Sciatic nerve (tissue), 2 donors: ENCODE data around the gene TAS2R41. TPM values are rescaled to one million over a fixed set of nuclear protein-coding genes. Genes with fewer than 3 reads are reported as not detected.
"Not testable (repeated sequence)": the region's sequence is repeated elsewhere in the genome, so short reads cannot be mapped to it uniquely, and the experiment has no call there.

Experiments used
- ATAC-seq: fragments of 200-7000 bp; cut with Tn5 transposase; one replicate; pipeline ENCODE4 v1.9.1; 2020; ENCODE audit warnings: mild to moderate bottlenecking, moderate library complexity
- DNase-seq: peaks from one replicate; pipeline ENCODE4 v3.0.0-alpha.2; 2020; ENCODE audit warnings: low spot score
- intact Hi-C: fragments of 100-400 bp; cut with DNase I; formaldehyde crosslinking; loops from one replicate; pipeline ENCODE4 v1.14.2; 2022
- total RNA-seq: library from RNA; stranded (reverse); fragmentation: NEBNext Ultra II Directional; extraction: Animal tissue kit (Norgen Biotek cat#: 25700); gene quantifications from one replicate; pipeline ENCODE4 v1.2.1, GENCODE V29; 2021
- donor health status: DM: no; HTN: no; CAD: no.
- donor health status: DM: no; HTN: no; CAD: no.

TAS2R41 gene
- total RNA-seq, 1 donor from 2014 or later: not detected

DNA sequence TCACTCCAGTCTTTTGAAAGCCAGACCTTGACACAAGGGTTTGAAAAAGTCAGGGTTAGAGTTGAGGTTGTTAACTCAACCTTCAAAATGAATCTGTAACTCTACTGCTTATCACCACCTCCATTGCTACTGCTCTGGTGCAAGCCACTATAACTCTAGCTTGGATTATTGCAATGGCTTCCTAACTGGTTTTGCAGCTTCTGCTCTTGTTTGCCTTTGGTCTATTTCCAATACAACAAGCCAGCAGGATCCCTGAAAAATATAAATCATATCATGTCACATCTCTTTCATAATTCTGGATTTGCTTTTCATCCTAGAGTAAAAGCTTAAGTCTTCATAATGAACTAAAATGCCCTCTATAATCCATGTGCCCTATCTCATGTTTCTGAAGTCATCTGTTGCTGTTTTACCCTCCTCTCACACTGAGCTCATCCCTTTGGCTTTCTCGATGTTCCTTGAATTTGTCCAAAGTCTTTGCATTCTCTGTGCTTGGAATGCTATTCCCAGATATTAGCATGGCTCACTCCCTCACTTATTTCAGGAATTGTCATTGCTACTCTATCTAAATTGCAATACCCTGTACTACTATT is 23.5 kb upstream of the TAS2R41 start:
- DNase-seq (no peak), ATAC-seq (no peak)
- intact Hi-C loops: no loop called here

DNA sequence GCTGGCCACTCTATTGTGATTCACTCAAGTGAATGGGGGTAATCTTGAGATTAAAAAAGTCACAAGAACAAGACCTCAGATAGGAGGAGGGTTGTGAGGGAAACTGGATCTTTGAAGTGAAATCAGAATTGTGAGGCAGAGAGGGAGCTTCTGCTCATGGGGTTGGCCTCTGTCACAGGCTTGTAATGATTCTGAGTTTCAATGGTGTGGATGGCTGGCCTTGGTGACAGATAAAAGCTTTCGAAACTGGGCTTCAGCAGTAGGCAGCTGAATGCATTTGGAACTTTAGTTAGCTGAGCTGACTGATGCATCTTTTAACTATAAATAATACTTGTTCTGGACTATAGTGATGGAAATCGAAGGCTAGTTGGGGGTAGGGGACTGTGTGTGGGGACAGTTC is 22.2 kb upstream of the TAS2R41 start:
- ATAC-seq (no peak), DNase-seq (no peak)
- intact Hi-C loops: no loop called here

DNA sequence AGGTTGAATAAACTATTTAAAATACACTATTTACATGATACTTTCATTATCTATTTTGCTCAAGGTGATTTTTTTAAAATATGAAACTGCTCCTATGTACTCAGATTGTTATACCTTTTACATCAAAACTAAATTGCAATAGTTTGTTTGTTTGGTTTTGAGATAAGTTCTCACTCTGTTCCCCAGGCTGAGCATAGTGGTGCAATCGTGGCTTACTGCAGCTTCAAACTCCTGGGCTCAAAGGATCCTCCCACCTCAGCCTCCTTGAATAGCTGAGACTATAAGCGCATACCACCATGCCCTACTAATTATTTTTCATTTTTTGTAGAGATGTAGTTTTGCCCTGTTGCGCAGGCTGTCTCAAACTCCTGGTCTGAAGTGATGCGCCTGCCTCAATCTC is 21.7 kb upstream of the TAS2R41 start:
- ATAC-seq: no peak
- no peak for DNase-seq
- intact Hi-C loops: no loop called here

DNA sequence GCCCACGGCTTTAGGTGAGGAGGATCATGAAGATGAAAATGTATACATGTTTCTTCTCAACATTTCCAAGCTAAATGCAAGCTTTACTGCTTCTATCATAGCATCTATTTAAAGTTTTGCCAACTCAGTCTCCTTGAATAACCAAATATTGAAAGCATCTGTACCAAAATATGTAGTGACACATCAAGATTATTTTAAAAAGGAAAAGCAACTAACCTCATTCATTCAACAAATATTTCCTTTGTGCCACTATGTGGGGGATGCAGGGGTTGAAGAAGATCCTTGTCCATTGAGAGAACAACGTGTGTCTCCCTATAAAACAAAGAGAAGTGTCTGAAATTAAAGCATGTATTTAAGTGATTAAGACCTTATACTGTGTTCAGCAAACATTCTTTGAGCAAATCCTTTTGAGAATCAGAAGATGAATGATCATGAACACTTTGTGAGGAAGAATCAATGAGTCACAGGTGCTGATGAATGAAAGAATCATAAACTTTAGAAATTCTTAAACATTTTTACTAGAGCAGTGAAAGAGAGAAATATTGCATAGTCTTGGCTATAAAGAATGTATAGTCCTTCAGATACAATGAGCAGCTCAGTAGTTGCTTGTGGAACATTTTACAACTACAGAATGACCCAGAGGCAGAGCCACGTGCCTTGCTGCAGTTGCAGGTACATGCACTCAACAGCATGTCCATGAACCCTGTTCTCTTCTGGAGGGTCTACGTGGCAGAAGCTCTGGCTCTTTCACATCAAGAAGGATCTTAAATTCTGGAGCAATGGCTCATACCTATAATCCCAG is 20.5 kb upstream of the TAS2R41 start:
- intact Hi-C loops: no loop called here
- ATAC-seq (no peak), DNase-seq (no peak)

DNA sequence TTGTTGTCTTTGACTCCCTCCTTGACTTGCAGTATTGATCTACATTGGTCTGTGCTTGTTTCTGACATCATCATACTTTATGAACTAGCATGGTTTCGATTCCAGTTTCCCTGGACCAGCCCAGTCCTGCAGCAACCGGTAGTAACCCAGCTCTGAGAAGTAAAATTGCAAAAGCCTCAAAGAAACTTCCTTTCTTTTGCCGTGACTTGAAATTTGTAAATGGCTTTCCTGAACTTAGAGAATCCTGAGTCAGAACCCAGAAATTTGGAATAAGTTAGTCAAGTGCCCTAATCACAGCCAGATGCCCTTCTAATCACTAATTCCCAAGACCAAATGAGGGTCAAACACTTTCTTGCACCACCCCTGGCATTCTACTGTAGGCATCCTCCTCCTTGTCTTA is 19.4 kb upstream of the TAS2R41 start:
- DNase-seq (no peak), ATAC-seq (peak; percentile 52)
- intact Hi-C loops: no loop called here

DNA sequence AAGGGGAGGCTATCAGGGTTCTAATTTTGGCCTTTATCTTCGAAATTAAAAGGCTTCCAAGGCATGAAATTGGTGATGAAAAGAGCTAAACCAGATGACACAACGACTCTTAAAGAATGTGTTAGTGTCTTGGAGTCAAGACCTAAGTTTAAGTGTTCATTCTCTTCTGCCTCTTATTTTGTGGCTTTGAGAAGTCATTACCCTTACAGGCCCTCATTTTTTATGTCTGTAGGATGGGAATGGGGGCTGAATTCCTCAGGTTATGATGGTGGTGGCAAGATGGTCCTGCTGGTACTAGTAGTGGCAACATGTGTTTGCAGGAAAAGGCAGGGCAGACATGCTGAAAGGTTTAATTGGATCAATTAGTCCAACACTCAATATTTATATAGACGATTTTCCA is 19.0 kb upstream of the TAS2R41 start:
- DNase-seq: no peak
- intact Hi-C loops: no loop called here

DNA sequence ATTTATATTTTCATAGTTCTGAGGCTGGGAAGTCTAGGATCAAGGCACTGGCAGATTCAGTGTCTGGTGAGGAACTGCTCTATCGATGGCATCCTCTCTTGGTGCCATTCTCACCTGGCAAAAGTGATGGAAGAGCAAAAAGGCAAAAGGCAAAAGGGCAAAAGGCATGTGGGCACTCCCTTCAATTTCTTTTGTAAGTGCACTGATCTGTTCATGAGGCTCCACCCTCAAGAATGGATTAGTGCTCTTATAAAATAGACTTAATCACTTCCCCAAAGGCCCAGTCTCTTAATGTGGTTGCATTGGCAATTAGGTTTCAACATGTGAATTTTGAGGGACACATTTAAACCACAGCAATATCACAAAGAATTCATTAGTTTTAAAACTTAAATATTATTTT is 18.3 kb upstream of the TAS2R41 start:
- intact Hi-C loops: no loop called here
- no peak for DNase-seq
- no peak for ATAC-seq

More for the DNA sequence above, 19.0 kb upstream of the TAS2R41 start:
- ATAC-seq: no peak

DNA sequence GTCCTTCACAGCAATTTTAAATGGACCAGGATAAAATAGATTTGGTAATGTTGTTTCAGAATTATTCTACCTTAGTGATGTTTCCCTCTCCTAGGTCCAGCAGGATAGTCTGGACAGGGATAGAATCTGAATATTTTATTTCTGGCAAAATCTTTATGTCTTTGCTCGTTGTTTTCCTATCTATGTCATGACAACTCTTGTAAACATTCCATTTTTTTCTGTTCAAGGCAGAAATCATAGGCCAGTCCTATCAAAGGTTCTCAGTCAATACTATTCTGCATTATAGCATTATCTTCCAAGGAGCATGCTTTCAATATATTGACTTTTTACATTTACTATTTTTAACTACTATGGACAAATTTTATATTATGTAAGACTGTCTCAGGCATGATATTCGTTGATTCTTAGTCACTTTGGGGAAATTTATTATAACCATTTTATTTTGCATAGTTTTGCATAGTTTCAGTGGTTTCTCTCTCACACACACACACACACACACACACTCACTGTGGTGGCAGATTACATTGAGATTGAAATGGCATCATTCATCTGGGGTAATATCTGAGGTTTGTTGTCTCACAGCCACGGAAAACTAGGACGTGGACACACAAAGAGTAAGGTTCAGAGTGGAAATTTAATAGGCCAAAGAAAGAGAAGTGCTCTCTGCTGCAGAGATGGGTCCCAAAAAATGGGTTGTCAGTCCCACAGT is 17.2 kb upstream of the TAS2R41 start:
- ATAC-seq (no peak), DNase-seq (no peak)
- intact Hi-C loops: no loop called here

DNA sequence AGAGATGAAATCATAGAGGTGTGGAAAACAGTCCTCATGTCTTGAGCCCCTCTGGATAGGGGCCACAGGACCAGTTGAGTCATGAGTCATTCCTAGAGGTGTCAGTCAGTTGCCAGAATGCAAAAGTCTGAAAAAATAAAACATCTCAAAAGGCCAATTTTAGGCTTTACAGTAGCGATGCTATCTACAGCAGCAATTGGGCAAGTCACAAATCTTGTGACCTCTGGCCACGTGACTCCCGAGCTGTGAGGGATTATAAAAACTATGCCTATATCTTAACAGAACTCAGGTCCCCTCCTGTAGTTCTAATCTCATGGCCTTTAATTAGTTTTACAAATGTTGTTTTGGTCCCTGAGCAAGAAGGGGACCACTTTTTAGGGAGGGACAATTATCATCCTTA is 15.6 kb upstream of the TAS2R41 start:
- DNase-seq (no peak), ATAC-seq (no peak)
- intact Hi-C loops: no loop called here

DNA sequence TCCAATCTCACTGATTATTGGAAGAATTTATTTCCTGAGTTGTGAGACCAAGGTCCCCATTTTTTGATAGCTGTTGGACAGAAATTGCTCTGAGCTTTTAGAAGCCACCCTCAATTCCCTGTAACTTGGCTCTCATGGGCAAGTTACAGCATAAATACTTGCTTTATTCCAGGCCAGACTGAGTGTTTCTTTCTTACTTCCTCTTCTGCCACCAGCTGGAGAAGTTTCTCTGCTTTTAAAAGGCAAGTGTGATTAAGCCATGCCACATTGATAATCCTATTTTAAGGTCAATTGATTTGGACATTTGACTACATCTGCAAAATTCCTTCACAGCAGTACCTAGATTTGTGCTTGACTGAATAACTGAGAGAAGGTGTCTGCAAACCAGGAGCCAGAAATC is 14.1 kb upstream of the TAS2R41 start:
- intact Hi-C loops: no loop called here
- no peak for DNase-seq
- peak; percentile 34 for ATAC-seq

DNA sequence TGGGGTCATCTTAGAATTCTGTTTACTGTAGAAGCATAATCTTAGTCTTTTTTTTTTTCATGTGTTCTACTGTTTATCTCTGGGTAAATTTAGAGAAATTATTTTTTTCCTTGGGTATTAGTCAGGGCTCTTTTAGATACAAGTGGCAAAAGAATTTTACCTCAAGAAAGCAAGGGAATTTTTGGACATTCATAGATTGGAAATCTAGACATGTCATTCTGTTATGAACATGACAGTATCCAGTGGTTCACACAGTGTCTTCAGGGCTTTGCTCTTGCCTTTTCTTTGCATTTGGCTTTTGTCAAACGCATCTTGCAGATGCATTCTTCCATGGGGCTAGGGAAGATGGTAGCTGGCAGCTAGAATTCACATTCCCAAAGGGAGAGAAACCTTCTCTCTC is 13.7 kb upstream of the TAS2R41 start:
- intact Hi-C loops: no loop called here
- no peak for DNase-seq
- ATAC-seq: no peak

DNA sequence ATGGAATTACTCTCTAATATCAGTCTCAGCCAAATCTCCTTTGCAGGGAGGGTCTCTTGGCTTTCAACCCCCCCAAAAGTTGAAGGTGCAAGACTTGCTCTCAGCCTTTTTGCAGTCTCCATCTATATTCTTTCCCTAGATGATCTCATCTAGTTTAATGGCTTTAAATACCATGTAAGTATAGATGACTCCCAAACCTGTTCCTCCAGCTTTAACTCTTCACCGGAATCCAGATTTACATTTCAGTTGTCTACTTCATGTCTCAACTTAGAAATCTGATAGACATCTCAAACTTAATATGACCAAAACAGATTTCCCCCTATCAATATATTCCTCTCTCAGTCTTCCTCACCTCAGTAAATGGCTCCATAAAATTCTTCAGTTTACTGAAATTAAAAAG is 9.9 kb upstream of the TAS2R41 start:
- no peak for DNase-seq
- no peak for ATAC-seq
- intact Hi-C loops: no loop called here

DNA sequence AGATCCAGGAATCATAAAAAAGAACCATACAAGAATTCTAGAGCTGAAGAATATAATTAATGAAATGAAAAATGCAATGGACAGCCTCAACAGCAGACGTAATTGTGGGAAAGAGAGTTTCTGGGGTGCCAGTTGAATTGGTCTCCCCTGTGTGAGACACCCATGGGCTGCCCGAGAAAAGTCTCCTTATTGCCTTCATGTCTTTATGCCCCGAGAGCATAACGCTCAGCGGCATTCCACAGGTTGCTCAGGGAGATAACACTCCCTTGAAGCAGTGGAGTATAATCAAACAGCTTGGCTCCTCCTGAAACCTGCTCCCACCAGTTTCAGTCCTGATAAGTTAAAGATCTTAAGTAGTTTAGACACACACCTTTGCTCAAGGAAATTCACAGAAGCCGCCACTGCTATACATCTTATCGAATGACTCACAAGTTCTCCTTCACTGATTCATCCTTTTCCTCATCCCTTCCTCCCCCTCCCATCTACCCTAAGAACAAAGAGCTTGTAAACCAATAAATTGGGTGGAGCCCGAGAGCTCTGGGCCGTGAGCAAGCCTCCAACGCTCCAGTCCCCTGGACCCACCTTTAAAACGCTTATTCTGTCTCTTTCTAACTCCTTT is 5.5 kb upstream of the TAS2R41 start:
- not testable (repeated sequence) for ATAC-seq, DNase-seq
- intact Hi-C loops: loop anchor here (5.0 kb wide), 1 partner anchor 940 kb away; no protein-coding TSS in a partner anchor

DNA sequence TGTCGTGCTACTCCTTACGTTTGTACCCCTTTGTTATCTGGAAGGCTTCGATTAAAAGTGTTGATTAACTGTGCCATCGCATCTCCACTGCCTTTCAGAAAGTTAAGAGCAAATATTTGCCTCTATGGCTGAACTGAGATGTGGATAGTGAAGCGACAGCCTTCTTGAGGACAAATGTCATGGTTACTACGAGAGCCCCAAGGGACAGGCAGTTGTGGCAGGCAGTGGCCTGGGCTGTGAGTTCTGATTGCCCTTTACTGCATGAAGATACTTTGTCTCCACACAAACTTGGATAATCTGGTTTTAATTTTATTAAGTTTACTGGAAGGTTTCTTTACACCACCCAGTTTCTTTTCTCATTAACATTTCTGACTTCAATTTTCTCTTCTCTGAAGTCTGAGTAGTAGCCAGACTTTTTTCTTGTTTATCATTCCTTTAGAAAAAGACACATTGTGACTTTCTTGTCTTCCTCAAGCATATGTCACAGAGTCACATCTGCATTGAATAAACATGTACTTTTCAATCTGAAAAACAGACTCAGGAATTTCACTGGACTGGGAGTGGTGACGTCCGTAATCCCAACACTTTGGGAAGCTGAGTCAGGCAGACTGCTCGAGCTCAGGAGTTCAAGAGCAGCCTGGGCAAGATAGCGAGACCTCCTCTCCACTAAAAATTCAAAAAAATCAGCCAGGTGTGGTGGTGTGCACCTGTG is 1.5 kb downstream of the TAS2R41 start:
- DNase-seq: no peak
- ATAC-seq: peak; percentile 77
- intact Hi-C loops: no loop called here

DNA sequence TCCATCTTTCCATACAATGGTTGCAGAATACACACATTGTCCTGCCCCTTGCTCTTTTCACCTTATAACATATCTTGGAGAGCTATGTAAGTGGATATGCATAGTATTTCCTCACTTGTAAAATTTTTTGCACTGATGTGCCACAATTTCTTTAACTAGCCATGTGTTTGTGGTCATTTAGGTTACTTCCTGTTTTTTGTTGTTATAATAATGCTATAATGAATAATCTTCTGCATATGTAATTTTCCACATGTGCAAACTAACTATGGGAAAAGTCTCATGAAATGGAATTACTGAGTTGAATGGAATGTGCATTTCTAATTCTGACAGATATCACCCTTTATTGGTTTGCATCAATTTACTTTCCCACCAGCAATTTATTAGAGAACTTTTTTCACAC is 2.8 kb downstream of the TAS2R41 start:
- DNase-seq (no peak), ATAC-seq (no peak)
- intact Hi-C loops: no loop called here

DNA sequence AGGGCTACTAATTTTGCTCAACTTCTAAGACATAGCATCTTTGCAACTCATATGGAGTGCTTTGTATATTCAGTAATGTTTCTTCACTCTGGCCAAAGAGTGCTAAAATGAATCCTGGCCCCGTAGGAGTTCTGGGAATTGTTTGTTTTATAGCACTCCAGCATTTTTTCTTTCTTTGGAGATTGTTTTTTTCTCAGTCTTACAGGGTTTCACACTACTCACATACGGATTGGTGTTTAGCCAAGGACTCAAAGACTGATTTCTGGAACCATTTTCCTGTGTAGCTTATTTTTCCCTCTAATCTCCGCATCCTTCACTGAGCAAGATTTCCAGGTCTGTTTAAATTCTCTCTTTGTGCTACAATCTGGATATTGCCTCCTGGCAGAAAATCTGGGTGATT is 6.4 kb downstream of the TAS2R41 start:
- intact Hi-C loops: no loop called here
- ATAC-seq: peak; percentile 8
- no peak for DNase-seq

DNA sequence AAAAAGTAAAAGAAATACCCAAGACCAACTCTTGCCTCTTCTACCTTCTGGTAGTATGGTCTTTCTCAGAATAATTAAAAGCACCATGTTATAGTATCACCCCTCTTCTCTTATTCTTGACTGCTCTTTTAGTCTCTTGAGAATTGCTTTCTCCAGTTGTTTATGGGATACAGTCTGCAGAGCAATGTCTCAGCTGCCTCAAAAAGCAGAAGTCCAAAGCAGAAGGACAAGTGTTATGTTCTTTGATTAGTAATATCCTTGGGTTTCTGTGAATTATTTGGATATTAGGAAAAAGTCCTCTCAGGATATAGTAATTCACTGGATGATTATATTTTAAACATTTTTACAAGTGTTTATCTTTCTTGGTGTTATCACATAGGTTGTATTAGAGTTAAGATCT is 7.4 kb downstream of the TAS2R41 start:
- intact Hi-C loops: no loop called here
- DNase-seq (no peak), ATAC-seq (no peak)

DNA sequence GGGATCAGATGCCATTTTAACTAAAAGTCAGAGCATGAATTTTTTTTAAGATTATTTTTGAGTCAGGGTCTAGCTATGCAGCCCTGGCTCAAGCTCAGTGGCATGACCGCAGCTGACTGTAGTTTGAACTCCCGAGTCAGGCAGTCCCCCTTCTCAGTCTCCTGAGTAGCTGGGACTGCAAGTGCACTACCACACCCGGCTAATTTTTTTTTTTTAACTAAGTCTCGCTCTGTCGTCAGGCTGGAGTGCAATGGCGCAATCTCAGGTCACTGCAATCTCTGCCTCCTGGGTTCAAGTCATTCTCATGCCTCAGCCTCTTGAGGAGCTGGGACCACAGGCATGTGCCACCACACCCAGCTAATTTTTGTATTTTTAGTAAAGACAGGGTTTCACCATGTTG is 7.8 kb downstream of the TAS2R41 start:
- intact Hi-C loops: no loop called here
- DNase-seq (no peak), ATAC-seq (no peak)

DNA sequence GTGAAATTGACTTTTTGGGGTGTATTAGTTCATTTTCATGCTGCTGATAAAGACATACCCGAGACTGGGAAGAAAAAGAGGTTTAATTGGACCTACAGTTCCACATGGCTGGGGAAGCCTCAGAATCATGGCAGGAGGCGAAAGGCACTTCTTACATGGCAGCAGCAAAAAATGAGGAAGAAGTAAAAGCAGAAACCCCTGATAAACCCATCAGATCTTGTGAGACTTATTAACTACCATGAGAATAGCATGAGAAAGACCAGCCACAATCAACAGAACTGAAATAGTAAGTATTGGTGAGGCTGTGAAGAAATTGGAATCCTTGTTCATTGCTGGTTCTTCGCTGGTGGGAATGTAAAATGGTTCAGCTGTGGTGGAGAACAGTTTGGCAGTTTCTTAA is 8.6 kb downstream of the TAS2R41 start:
- ATAC-seq, intact Hi-C loops, DNase-seq: not testable (repeated sequence)
